ENCODE data around the gene USP9X.
A peak's percentile ranks its signal among the peaks of the same experiment; 100 is the strongest.

The USP9X gene, protein sequence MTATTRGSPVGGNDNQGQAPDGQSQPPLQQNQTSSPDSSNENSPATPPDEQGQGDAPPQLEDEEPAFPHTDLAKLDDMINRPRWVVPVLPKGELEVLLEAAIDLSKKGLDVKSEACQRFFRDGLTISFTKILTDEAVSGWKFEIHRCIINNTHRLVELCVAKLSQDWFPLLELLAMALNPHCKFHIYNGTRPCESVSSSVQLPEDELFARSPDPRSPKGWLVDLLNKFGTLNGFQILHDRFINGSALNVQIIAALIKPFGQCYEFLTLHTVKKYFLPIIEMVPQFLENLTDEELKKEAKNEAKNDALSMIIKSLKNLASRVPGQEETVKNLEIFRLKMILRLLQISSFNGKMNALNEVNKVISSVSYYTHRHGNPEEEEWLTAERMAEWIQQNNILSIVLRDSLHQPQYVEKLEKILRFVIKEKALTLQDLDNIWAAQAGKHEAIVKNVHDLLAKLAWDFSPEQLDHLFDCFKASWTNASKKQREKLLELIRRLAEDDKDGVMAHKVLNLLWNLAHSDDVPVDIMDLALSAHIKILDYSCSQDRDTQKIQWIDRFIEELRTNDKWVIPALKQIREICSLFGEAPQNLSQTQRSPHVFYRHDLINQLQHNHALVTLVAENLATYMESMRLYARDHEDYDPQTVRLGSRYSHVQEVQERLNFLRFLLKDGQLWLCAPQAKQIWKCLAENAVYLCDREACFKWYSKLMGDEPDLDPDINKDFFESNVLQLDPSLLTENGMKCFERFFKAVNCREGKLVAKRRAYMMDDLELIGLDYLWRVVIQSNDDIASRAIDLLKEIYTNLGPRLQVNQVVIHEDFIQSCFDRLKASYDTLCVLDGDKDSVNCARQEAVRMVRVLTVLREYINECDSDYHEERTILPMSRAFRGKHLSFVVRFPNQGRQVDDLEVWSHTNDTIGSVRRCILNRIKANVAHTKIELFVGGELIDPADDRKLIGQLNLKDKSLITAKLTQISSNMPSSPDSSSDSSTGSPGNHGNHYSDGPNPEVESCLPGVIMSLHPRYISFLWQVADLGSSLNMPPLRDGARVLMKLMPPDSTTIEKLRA (N-terminal part only)

DNA sequence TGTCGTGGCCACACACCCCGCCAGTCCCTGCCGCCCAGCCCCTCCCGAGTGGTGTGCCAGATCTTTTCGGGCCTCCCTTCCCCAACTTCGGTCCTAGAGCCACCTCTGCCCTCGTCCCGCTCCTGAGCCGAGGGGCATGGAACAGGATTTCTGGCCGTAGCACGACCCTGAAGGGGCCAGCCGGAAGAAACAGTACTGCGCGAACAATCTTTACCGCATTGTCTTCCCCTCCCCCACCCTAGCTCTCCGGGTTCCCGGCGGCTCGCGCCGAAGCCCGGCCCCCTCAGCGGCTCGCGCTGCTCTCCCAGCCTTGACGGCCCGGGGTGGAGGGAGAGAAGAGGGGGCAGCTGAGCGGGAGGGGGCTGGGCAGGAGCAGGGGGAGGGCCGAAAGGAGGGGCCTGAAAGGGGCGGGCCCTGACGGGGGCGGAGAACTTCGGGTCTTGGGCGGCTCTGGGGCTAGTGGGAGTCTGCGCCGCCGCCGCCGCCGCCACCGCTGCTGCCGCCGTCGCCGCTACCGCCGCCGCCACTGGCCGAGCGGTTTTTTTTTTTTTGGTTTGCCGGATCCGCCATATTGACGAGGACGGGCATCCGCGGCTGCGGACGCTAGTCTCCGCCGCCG, at the start of gene USP9X:
TSS of gene USP9X (plus strand) at position 553 of the 619 bp plus-strand sequence. CDS start 38,184 bp downstream, outside the sequence.
- no peak within 1 kb of the TSS for H3K27ac ChIP-seq (ENCODE audit: low read length)
- H3K27me3 ChIP-seq (ENCODE audit: control insufficient read depth, insufficient read depth, low read length): no peaks in the 10 kb centered on the region
- no peaks in the 10 kb centered on the region for H3K9me3 ChIP-seq (ENCODE audit: control insufficient read depth, insufficient read depth, low read length)
- peak within 1 kb of the TSS; percentile 96 for H3K4me3 ChIP-seq (ENCODE audit: low read length)
- peak; percentile 16 for DNase-seq (ENCODE audit: low read depth, low spot score)
- WGBS (ENCODE audit: insufficient coverage, insufficient read length): no CpG with 5 or more reads among the region's 61 CpGs
- no peaks in the 10 kb centered on the region for H3K4me1 ChIP-seq (ENCODE audit: control insufficient read depth, insufficient read depth, low read length)
- no peaks in the 10 kb centered on the region; the same call in 1 of the 2 replicates for H3K36me3 ChIP-seq (ENCODE audit: control insufficient read depth, insufficient read depth, low read length)

GRCh38 chrX:41035582-41035981, 49.7 kb upstream of the USP9X start:
- Histone ChIP-seq H3K36me3 (ENCODE audit: control insufficient read depth, insufficient read depth, low read length) (no peaks in the 10 kb centered on the region), H3K4me1 (ENCODE audit: control insufficient read depth, insufficient read depth, low read length) (no peaks in the 10 kb centered on the region), H3K4me3 (ENCODE audit: low read length) (no peak overlapping the region), H3K9me3 (ENCODE audit: control insufficient read depth, insufficient read depth, low read length) (no peaks in the 10 kb centered on the region), H3K27me3 (ENCODE audit: control insufficient read depth, insufficient read depth, low read length) (no peaks in the 10 kb centered on the region), H3K27ac (ENCODE audit: low read length) (no peak overlapping the region)
- WGBS (ENCODE audit: insufficient coverage, insufficient read length): no CpG with 5 or more reads among the region's 1 CpG
- no peak for DNase-seq (ENCODE audit: low read depth, low spot score)

- H3K36me3 ChIP-seq (ENCODE audit: control insufficient read depth, insufficient read depth, low read length): no peaks in the 10 kb centered on the region
- H3K4me3 ChIP-seq (ENCODE audit: low read length): no peak overlapping the region
- no peaks in the 10 kb centered on the region for H3K9me3 ChIP-seq (ENCODE audit: control insufficient read depth, insufficient read depth, low read length)
- no peak overlapping the region for H3K27ac ChIP-seq (ENCODE audit: low read length)
- no peak for DNase-seq (ENCODE audit: low read depth, low spot score)
- no peaks in the 10 kb centered on the region for H3K27me3 ChIP-seq (ENCODE audit: control insufficient read depth, insufficient read depth, low read length)
- WGBS (ENCODE audit: insufficient coverage, insufficient read length): no CpG with 5 or more reads among the region's 9 CpGs
- H3K4me1 ChIP-seq (ENCODE audit: control insufficient read depth, insufficient read depth, low read length): no peaks in the 10 kb centered on the region
These were observed 48.4 kb upstream of the USP9X start for GRCh38 chrX:41036668-41037326.

- no peak for DNase-seq (ENCODE audit: low read depth, low spot score)
- Histone ChIP-seq H3K36me3 (ENCODE audit: control insufficient read depth, insufficient read depth, low read length) (no peaks in the 10 kb centered on the region), H3K27ac (ENCODE audit: low read length) (no peak overlapping the region), H3K9me3 (ENCODE audit: control insufficient read depth, insufficient read depth, low read length) (no peaks in the 10 kb centered on the region), H3K27me3 (ENCODE audit: control insufficient read depth, insufficient read depth, low read length) (no peaks in the 10 kb centered on the region), H3K4me3 (ENCODE audit: low read length) (no peak overlapping the region), H3K4me1 (ENCODE audit: control insufficient read depth, insufficient read depth, low read length) (no peaks in the 10 kb centered on the region)
- WGBS (ENCODE audit: insufficient coverage, insufficient read length): no CpG with 5 or more reads among the region's 6 CpGs
These were observed 42.0 kb upstream of the USP9X start for GRCh38 chrX:41043196-41043595.

DNA sequence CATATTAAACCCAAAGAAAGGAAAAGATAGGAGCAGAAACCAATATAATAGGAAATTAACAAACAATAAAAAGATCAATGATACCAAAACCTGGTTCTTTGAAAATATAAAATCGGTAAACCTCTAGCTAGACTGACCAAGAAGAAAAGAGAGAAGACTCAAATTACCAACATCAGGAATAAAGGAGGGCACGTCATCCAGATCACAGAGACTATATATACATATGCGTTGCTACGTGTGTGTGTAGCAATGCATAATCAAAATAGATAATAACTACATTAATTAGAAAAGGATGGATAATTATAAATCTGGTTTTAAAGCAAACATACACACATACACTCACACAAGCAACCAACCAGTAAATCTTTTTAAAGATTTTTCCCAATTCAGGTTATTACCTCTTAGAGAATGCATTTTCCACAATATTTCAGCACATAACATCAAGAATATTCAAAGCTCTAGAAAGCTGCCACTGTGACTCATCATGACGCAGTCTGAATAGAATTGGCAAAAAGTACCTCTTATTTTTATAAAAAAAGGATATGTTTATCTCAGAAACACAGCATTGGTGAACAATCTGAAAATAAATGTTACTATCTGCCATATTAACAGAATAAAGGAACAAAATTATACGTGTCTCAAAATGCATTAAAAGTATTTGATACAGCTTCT, 41.4 kb upstream of the USP9X start:
- Histone ChIP-seq H3K27me3 (ENCODE audit: control insufficient read depth, insufficient read depth, low read length) (no peaks in the 10 kb centered on the region), H3K36me3 (ENCODE audit: control insufficient read depth, insufficient read depth, low read length) (no peaks in the 10 kb centered on the region), H3K4me1 (ENCODE audit: control insufficient read depth, insufficient read depth, low read length) (no peaks in the 10 kb centered on the region), H3K9me3 (ENCODE audit: control insufficient read depth, insufficient read depth, low read length) (no peaks in the 10 kb centered on the region), H3K27ac (ENCODE audit: low read length) (no peak overlapping the region), H3K4me3 (ENCODE audit: low read length) (no peak overlapping the region)
- no peak for DNase-seq (ENCODE audit: low read depth, low spot score)
- no CpG with 5 or more reads among the region's 6 CpGs for WGBS (ENCODE audit: insufficient coverage, insufficient read length)

- no peaks in the 10 kb centered on the region for H3K27me3 ChIP-seq (ENCODE audit: control insufficient read depth, insufficient read depth, low read length)
These were observed 39.2 kb upstream of the USP9X start for GRCh38 chrX:41045960-41046567.

GRCh38 chrX:41047878-41048534, 37.2 kb upstream of the USP9X start:
- Histone ChIP-seq H3K9me3 (ENCODE audit: control insufficient read depth, insufficient read depth, low read length) (no peaks in the 10 kb centered on the region), H3K4me1 (ENCODE audit: control insufficient read depth, insufficient read depth, low read length) (no peaks in the 10 kb centered on the region), H3K27ac (ENCODE audit: low read length) (no peak overlapping the region), H3K4me3 (ENCODE audit: low read length) (no peak overlapping the region), H3K36me3 (ENCODE audit: control insufficient read depth, insufficient read depth, low read length) (no peaks in the 10 kb centered on the region), H3K27me3 (ENCODE audit: control insufficient read depth, insufficient read depth, low read length) (no peaks in the 10 kb centered on the region)
- no CpG with 5 or more reads among the region's 8 CpGs for WGBS (ENCODE audit: insufficient coverage, insufficient read length)
- no peak for DNase-seq (ENCODE audit: low read depth, low spot score)

More at GRCh38 chrX:41045960-41046567, 39.2 kb upstream of the USP9X start:
- DNase-seq (ENCODE audit: low read depth, low spot score): no peak
- Histone ChIP-seq H3K9me3 (ENCODE audit: control insufficient read depth, insufficient read depth, low read length) (no peaks in the 10 kb centered on the region), H3K27ac (ENCODE audit: low read length) (no peak overlapping the region), H3K36me3 (ENCODE audit: control insufficient read depth, insufficient read depth, low read length) (no peaks in the 10 kb centered on the region), H3K4me3 (ENCODE audit: low read length) (no peak overlapping the region), H3K4me1 (ENCODE audit: control insufficient read depth, insufficient read depth, low read length) (no peaks in the 10 kb centered on the region)
- WGBS (ENCODE audit: insufficient coverage, insufficient read length): no CpG with 5 or more reads among the region's 3 CpGs

DNA sequence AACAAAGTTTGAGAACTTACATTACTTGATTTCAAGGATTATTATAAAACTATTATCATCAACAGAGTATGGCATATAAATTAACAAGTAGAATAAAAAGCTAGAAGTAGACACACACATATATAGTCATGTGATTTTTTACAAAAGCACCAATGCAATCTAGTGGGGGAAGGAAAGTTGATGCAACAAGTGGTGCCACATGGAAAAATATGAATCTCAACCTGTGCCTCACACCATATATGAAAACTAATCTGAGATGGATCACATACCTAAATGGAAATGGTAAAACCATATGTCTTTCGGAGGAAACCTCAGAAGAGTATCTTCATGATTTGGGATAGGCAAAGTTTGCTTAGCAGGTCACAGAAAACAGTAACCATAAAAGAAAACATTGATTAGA, 34.9 kb upstream of the USP9X start:
- Histone ChIP-seq H3K27ac (ENCODE audit: low read length) (no peak overlapping the region), H3K4me1 (ENCODE audit: control insufficient read depth, insufficient read depth, low read length) (no peaks in the 10 kb centered on the region), H3K27me3 (ENCODE audit: control insufficient read depth, insufficient read depth, low read length) (no peaks in the 10 kb centered on the region), H3K9me3 (ENCODE audit: control insufficient read depth, insufficient read depth, low read length) (no peaks in the 10 kb centered on the region), H3K36me3 (ENCODE audit: control insufficient read depth, insufficient read depth, low read length) (no peaks in the 10 kb centered on the region), H3K4me3 (ENCODE audit: low read length) (no peak overlapping the region)
- no peak for DNase-seq (ENCODE audit: low read depth, low spot score)
- no CpG with 5 or more reads among the region's 1 CpG for WGBS (ENCODE audit: insufficient coverage, insufficient read length)

GRCh38 chrX:41051288-41051687, 34.0 kb upstream of the USP9X start:
- H3K36me3 ChIP-seq (ENCODE audit: control insufficient read depth, insufficient read depth, low read length): no peaks in the 10 kb centered on the region
- H3K27me3 ChIP-seq (ENCODE audit: control insufficient read depth, insufficient read depth, low read length): no peaks in the 10 kb centered on the region
- no peak overlapping the region for H3K27ac ChIP-seq (ENCODE audit: low read length)
- no peaks in the 10 kb centered on the region for H3K9me3 ChIP-seq (ENCODE audit: control insufficient read depth, insufficient read depth, low read length)
- DNase-seq (ENCODE audit: low read depth, low spot score): no peak
- no peaks in the 10 kb centered on the region for H3K4me1 ChIP-seq (ENCODE audit: control insufficient read depth, insufficient read depth, low read length)
- H3K4me3 ChIP-seq (ENCODE audit: low read length): no peak overlapping the region
- no CpG with 5 or more reads among the region's 1 CpG for WGBS (ENCODE audit: insufficient coverage, insufficient read length)

Data from iPS DF 6.9 (cell line).